Tibial artery (tissue), 4 donors: ENCODE measurements around the gene ZNF641.

Experiments
- DNase-seq, 2 donors: peaks; one replicate each; pipeline ENCODE4 v3.0.0-alpha.2; 2019
- H3K27ac ChIP-seq, 2 donors: fragments of 200-600 bp; sonication (generic) in 1 of 2; 1 replicate in 1 of 2; 2 replicates in 1 of 2; pipeline ENCODE4 v1.5.1; 2018 to 2019; ENCODE audit warnings: mild to moderate bottlenecking in 1 of 2
- H3K27me3 ChIP-seq, 2 donors: fragments of 200-600 bp; sonication (generic) in 1 of 2; one replicate each; pipeline versions ENCODE4 v1.5.1 to v1.6.0; 2016 to 2019
- H3K36me3 ChIP-seq, 3 donors: fragments of 200-600 bp; sonication (generic) in 2 of 3; one replicate each; pipeline ENCODE4 v1.5.1; 2016 to 2019; ENCODE audit warnings: mild to moderate bottlenecking in 2 of 3
- H3K4me1 ChIP-seq, 4 donors: fragments of 200-600 bp; sonication (generic) in 2 of 4; 1 replicate in 3 of 4; 2 replicates in 1 of 4; pipeline ENCODE4 v1.5.1; 2016 to 2019
- H3K4me3 ChIP-seq, 2 donors: fragments of 200-600 bp; sonication (generic) in 1 of 2; 1 replicate in 1 of 2; 2 replicates in 1 of 2; pipeline ENCODE4 v1.5.1; 2018 to 2019; ENCODE audit warnings: mild to moderate bottlenecking in 2 of 2
- H3K9me3 ChIP-seq, 3 donors: fragments of 200-600 bp; sonication (generic) in 1 of 3; one replicate each; pipeline ENCODE4 v1.5.1; 2016 to 2019
- CTCF ChIP-seq, 2 experiments: fragments of 200-600 bp in 1 of 2; fragments of 450-650 bp in 1 of 2; IDR thresholded peaks; one replicate each; pipeline ENCODE4 v1.5.1; 2017 to 2019; ENCODE audit warnings: antibody characterized with exemption in 2 of 2, mild to moderate bottlenecking in 1 of 2, moderate library complexity in 1 of 2
- intact Hi-C: fragments of 100-400 bp; cut with DNase I; formaldehyde crosslinking; loops from one replicate; pipeline ENCODE4 v1.15.0; 2023; ENCODE audit warnings: low total_unique reads

ZNF641 gene

GRCh38 chr12:48349471-48349870, 1.2 kb downstream of the ZNF641 start:
- Histone ChIP-seq H3K9me3 (no peaks in the 10 kb centered on the region), H3K4me3 (peak overlapping the region; percentile 63 to 85), H3K4me1 (peaks cover 0 to 29% (median 21%) of the 10 kb centered on the region in 4 donors), H3K27me3 (no peaks in the 10 kb centered on the region), H3K36me3 (peaks cover 31 to 38% (median 32%) of the 10 kb centered on the region in 3 donors), H3K27ac (peak overlapping the region; percentile 94 to 99)
- TF ChIP-seq CTCF (IDR thresholded peaks at IDR 0.05), result no peak
- DNase-seq, result no peak
- intact Hi-C loops, result no loop called here

GRCh38 chr12:48342980-48343379, 7.7 kb downstream of the ZNF641 start:
- Histone ChIP-seq H3K4me1 (no peaks in the 10 kb centered on the region), H3K9me3 (no peaks in the 10 kb centered on the region), H3K27ac (no peak overlapping the region), H3K36me3 (peaks cover 56 to 76% (median 70%) of the 10 kb centered on the region in 3 donors), H3K4me3 (no peak overlapping the region), H3K27me3 (no peaks in the 10 kb centered on the region)
- no peak for DNase-seq
- TF ChIP-seq CTCF (IDR thresholded peaks at IDR 0.05), result no peak
- intact Hi-C loops, result no loop called here

GRCh38 chr12:48340943-48341342, 9.8 kb downstream of the ZNF641 start:
- DNase-seq, result no peak
- H3K4me1 ChIP-seq, result no peaks in the 10 kb centered on the region
- no peaks in the 10 kb centered on the region for H3K27me3 ChIP-seq
- H3K36me3 ChIP-seq, result peaks cover 39 to 56% (median 53%) of the 10 kb centered on the region in 3 donors
- no peaks in the 10 kb centered on the region for H3K9me3 ChIP-seq
- no peak overlapping the region for H3K27ac ChIP-seq
- intact Hi-C loops, result no loop called here
- H3K4me3 ChIP-seq, result no peak overlapping the region
- no peak for TF ChIP-seq CTCF (IDR thresholded peaks at IDR 0.05)

GRCh38 chr12:48339442-48340117, 11.1 kb downstream of the ZNF641 start:
- peaks cover 26 to 42% (median 40%) of the 10 kb centered on the region in 3 donors for H3K36me3 ChIP-seq
- no peak overlapping the region for H3K4me3 ChIP-seq
- intact Hi-C loops, result no loop called here
- no peak overlapping the region for H3K27ac ChIP-seq
- no peaks in the 10 kb centered on the region for H3K9me3 ChIP-seq
- no peaks in the 10 kb centered on the region for H3K27me3 ChIP-seq
- H3K4me1 ChIP-seq, result no peaks in the 10 kb centered on the region
- no peak for DNase-seq
- TF ChIP-seq CTCF (IDR thresholded peaks at IDR 0.05), result no peak

DNA sequence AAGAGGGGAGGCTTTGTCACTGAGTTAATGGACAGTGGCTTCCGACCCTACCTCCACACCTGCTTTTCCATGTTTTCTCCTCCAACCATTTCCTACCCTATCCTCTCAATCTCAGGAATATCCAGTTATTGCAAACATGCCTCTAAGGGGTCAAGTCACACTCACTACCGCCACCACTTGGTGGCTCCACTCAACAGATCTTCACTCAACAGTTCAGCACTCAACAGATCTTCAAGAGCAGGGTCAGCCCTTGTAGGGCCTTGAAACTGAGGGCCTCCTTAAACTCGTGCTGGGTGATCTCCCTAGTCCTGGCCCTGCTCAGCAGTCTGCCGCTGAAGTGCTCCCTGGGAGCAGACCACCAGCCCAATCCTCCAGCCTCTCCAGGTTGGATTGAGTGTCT, 14.2 kb downstream of the ZNF641 start:
- no peaks in the 10 kb centered on the region for H3K27me3 ChIP-seq
- no peaks in the 10 kb centered on the region for H3K9me3 ChIP-seq
- DNase-seq, result no peak
- no peak overlapping the region for H3K27ac ChIP-seq
- peaks cover 0 to 12% (median 10%) of the 10 kb centered on the region in 3 donors for H3K36me3 ChIP-seq
- intact Hi-C loops, result no loop called here
- H3K4me3 ChIP-seq, result no peak overlapping the region
- no peak for TF ChIP-seq CTCF (IDR thresholded peaks at IDR 0.05)
- no peaks in the 10 kb centered on the region for H3K4me1 ChIP-seq
